GM12878 (cell line): Measurements from ENCODE around the gene KRT7.

ENCODE experiments used
- BHLHE40 ChIP-seq, 2 experiments: fragments of 450-650 bp in 1 of 2; IDR thresholded peaks; 2 replicates each; pipeline ENCODE4 v1.6.1; 2011 to 2017; ENCODE audit warnings: low read depth in 2 of 2, borderline replicate concordance in 1 of 2, improper control_type of control experiment in 1 of 2, low read length in 1 of 2, mild to moderate bottlenecking in 1 of 2
- CBFB ChIP-seq: IDR thresholded peaks from 2 replicates; pipeline ENCODE4 v1.6.1; 2016; ENCODE audit warnings: antibody characterized with exemption, low read depth
- CEBPB ChIP-seq, 2 experiments: fragments of 150-350 bp in 1 of 2; IDR thresholded peaks; 2 replicates each; pipeline ENCODE4 v1.6.1; 2012 to 2014; ENCODE audit warnings: low read depth in 2 of 2, low read length in 2 of 2, borderline replicate concordance in 1 of 2, inconsistent platforms in 1 of 2
- CTCF ChIP-seq, 3 experiments: IDR thresholded peaks in 2 of 3; conservative IDR thresholded peaks in 1 of 3; 2 replicates each; pipeline ENCODE4 v1.5.1; 2011; ENCODE audit warnings: low read depth in 3 of 3, low read length in 3 of 3, mild to moderate bottlenecking in 3 of 3, control low read depth in 2 of 3, moderate library complexity in 2 of 3, inconsistent platforms in 1 of 3, mixed read lengths in 1 of 3; ENCODE audit not compliant: control insufficient read depth in 2 of 3, insufficient read depth in 1 of 3; ENCODE audit errors: extremely low read depth in 1 of 3
- E4F1 ChIP-seq: fragments of 450-650 bp; IDR thresholded peaks from 2 replicates; pipeline ENCODE4 v1.6.1; 2018; ENCODE audit warnings: borderline replicate concordance, mild to moderate bottlenecking; ENCODE audit not compliant: partially characterized antibody
- EZH2 ChIP-seq: IDR thresholded peaks from 2 replicates; pipeline ENCODE4 v1.6.1; 2012; ENCODE audit warnings: low read depth, mild to moderate bottlenecking, control low read depth, inconsistent platforms, low read length, borderline replicate concordance; ENCODE audit not compliant: control insufficient read depth
- HCFC1 ChIP-seq: fragments of 150-350 bp; IDR thresholded peaks from 2 replicates; pipeline ENCODE4 v1.6.1; 2014; ENCODE audit warnings: low read length
- IRF3 ChIP-seq: fragments of 450-650 bp; IDR thresholded peaks from 2 replicates; pipeline ENCODE4 v1.6.1; 2014; ENCODE audit warnings: mild to moderate bottlenecking
- JUNB ChIP-seq: IDR thresholded peaks from 2 replicates; pipeline ENCODE4 v1.6.1; 2016; ENCODE audit warnings: antibody characterized with exemption, mild to moderate bottlenecking
- MAX ChIP-seq: IDR thresholded peaks from 2 replicates; pipeline ENCODE4 v1.6.1; 2012; ENCODE audit warnings: low read depth, low read length, improper control_type of control experiment
- MTA2 ChIP-seq: fragments of 450-650 bp; IDR thresholded peaks from 2 replicates; pipeline ENCODE4 v1.6.1; 2016; ENCODE audit warnings: low read depth, mild to moderate bottlenecking, moderate library complexity
- NR2C1 ChIP-seq: fragments of 450-650 bp; IDR thresholded peaks from 2 replicates; pipeline ENCODE4 v1.6.1; 2017; ENCODE audit warnings: antibody characterized with exemption, mild to moderate bottlenecking, moderate library complexity
- NRF1 ChIP-seq: conservative IDR thresholded peaks from 2 replicates; pipeline ENCODE4 v1.6.1; 2011; ENCODE audit warnings: mild to moderate bottlenecking, low read depth, low read length, improper control_type of control experiment
- SMC3 ChIP-seq: IDR thresholded peaks from 2 replicates; pipeline ENCODE4 v1.6.1; 2011; ENCODE audit warnings: low read length, improper control_type of control experiment, borderline replicate concordance

DNA sequence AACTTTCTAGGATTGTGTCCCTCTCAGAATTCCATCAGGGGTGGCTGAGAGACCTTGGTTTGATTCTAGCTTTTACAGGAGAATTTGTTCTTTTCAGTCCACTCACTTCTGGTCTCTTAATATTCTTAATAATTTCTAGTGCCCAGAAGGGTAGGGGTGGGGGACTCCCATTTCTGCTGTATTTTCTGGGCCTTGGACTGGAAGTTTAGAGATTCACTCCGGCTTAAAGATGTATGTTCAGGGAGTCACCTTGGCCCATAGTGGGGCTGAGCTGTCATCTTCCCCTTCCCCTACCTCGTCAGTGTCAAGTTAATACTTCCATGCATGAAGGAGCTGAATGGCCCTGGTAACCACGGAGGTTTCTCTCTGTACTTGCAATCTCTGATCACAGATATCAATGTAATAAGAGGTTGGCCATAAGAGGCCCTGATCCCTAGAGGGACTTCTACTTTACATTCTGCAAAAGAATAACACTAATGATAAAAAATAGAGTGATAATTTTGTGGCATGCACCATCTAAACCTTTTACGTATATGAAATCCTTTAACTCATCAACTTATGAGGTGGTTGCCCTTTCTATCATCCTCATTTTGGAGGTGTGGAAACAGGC lies 51.6 kb downstream of the KRT7 start:
- no peak for TF ChIP-seq CEBPB (IDR thresholded peaks at IDR 0.05; ENCODE audit: borderline replicate concordance in 1 of 2, low read depth in 2 of 2, low read length in 2 of 2)
- no peak for TF ChIP-seq BHLHE40 (IDR thresholded peaks at IDR 0.05; ENCODE audit: borderline replicate concordance in 1 of 2, low read depth in 2 of 2, low read length in 1 of 2)
- no peak for TF ChIP-seq CTCF (IDR thresholded peaks at IDR 0.05 in 2 of 3, conservative IDR thresholded peaks at IDR 0.05 in 1 of 3; ENCODE audit: control insufficient read depth in 2 of 3, extremely low read depth in 1 of 3, insufficient read depth in 1 of 3, low read depth in 3 of 3, low read length in 3 of 3)
- no peak for TF ChIP-seq EZH2
- no peak for TF ChIP-seq E4F1
- no peak for TF ChIP-seq CBFB
- TF ChIP-seq MAX: no peak
- TF ChIP-seq IRF3: no peak
- no peak for TF ChIP-seq SMC3
- no peak for TF ChIP-seq NRF1
- no peak for TF ChIP-seq MTA2
- no peak for TF ChIP-seq JUNB
- no peak for TF ChIP-seq HCFC1
- TF ChIP-seq NR2C1: no peak
